Skeletal muscle satellite cell (primary cell): ENCODE measurements around the gene ESRRB.

Experiments used
- H3K27me3 ChIP-seq: 2 replicates; pipeline ENCODE4 v1.7.0; 2013; ENCODE audit warnings: low read length; ENCODE audit not compliant: control insufficient read depth, insufficient read depth
- H3K36me3 ChIP-seq: 2 replicates; pipeline ENCODE4 v1.7.0; 2013; ENCODE audit warnings: mild to moderate bottlenecking, control low read depth, low read length; ENCODE audit not compliant: insufficient read depth
- H3K4me1 ChIP-seq: 2 replicates; pipeline ENCODE4 v1.7.0; 2013; ENCODE audit warnings: low read length; ENCODE audit not compliant: control insufficient read depth, insufficient read depth
- H3K4me2 ChIP-seq: 2 replicates; pipeline ENCODE4 v1.7.0; 2013; ENCODE audit warnings: mild to moderate bottlenecking, low read length
- H3K4me3 ChIP-seq: 2 replicates; pipeline ENCODE4 v1.7.0; 2013; ENCODE audit warnings: low read length
- H3K9ac ChIP-seq: 2 replicates; pipeline ENCODE4 v1.7.0; 2013; ENCODE audit warnings: mild to moderate bottlenecking, low read depth, low read length, moderate library complexity
- H3K9me3 ChIP-seq: replicated peaks from 2 replicates; pipeline ENCODE4 v1.7.0; 2013; ENCODE audit warnings: mild to moderate bottlenecking, control low read depth, low read length

The ESRRB gene

DNA sequence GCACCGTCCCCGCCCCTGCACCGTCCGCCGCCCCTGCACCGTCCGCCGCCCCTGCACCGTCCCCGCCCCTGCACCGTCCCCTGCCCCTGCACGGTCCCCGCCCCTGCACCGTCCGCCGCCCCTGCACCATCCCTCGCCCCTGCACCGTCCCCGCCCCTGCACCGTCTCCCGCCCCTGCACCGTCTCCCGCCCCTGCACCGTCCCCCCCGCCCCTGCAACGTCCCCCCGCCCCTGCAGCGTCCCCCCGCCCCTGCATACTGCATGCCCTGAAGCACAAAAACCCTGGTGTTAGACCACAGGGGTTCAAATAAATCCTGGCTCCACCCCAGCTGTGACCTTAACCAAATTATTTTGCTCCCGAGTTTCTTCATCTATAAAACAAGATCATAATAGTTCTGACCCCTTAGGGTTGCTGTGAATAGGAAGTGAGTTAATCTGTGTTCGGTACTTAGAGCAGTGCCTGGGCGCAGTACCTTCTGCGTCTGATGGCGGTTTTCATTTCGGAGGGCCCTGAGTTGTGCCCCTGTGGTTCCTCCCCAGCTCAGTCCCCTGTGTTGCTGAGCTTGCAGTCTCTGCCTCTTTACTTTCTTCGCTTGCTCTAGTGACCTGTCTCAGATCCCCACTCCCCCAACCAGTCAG, 38.1 kb downstream of the ESRRB start:
- Histone ChIP-seq H3K9ac (no peak overlapping the region), H3K36me3 (no peaks in the 10 kb centered on the region), H3K4me2 (no peak overlapping the region), H3K9me3 (no peaks in the 10 kb centered on the region), H3K4me1 (no peaks in the 10 kb centered on the region), H3K27me3 (peaks cover 29% of the 10 kb centered on the region), H3K4me3 (no peak overlapping the region)

DNA sequence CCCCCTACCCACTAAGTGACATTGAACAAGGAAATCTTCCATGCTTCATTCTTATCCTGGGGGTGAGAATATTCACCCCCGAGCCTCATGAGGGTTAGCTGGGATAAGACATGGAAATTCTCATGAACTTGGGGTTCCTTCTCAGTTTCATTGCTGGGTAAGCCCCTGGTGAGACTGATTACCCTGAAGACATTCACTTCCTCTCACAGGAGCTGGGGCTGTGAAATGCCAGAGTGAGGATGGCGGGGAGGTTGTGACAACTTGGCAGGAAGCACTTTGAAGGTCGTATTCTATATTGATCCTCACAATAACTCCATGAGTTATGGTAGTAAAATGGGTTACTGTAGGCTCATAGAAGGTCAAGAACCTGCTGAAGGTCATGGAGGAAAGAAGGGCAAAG, 43.5 kb downstream of the ESRRB start:
- Histone ChIP-seq H3K4me1 (no peaks in the 10 kb centered on the region), H3K4me2 (no peak overlapping the region), H3K36me3 (no peaks in the 10 kb centered on the region), H3K27me3 (peaks cover 7% of the 10 kb centered on the region), H3K9me3 (no peaks in the 10 kb centered on the region), H3K9ac (no peak overlapping the region), H3K4me3 (no peak overlapping the region)

DNA sequence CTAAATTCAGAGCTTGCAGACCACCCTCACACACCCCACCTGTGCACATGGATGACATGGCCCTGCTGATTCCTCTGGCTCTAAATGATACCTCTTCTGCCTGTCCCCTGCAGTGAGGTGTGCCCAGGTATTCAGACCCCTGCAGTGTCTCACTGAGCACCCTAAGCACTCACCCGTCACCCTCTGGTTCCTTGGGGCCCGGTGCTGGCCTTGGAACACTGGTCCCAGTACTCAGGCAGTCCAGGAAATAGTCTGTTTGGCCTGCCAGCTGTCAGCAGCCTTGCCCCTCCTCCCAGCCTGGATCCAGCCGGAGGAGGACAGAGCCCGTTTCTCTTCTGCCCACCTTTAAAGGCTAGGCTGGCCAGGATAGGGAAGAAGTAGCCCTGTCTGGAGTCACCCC, 44.9 kb downstream of the ESRRB start:
- Histone ChIP-seq H3K4me2 (no peak overlapping the region), H3K4me1 (no peaks in the 10 kb centered on the region), H3K36me3 (no peaks in the 10 kb centered on the region), H3K4me3 (no peak overlapping the region), H3K9me3 (no peaks in the 10 kb centered on the region), H3K9ac (no peak overlapping the region), H3K27me3 (no peaks in the 10 kb centered on the region)

DNA sequence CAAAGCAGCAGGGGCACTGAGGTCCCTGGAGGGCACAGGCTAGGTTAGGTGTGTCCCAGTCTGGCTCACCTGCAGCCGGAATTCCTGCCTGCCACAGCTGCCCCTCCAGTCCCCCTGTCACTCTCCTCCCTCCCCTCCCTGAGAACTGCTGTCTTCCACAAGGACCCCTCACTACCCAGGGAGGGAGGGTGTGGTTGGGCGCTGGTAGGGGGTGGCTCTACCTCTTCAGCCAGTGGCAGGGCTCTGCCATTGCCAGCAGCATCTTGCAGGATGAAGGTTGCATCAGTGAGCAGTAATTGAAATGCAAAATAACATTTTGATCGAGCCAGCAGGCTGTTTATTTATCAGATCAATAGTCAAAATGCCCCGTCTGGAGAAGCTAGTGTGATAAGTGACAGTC, 45.7 kb downstream of the ESRRB start:
- Histone ChIP-seq H3K27me3 (no peaks in the 10 kb centered on the region), H3K4me1 (no peaks in the 10 kb centered on the region), H3K36me3 (no peaks in the 10 kb centered on the region), H3K9ac (no peak overlapping the region), H3K4me3 (no peak overlapping the region), H3K9me3 (no peaks in the 10 kb centered on the region), H3K4me2 (no peak overlapping the region)

DNA sequence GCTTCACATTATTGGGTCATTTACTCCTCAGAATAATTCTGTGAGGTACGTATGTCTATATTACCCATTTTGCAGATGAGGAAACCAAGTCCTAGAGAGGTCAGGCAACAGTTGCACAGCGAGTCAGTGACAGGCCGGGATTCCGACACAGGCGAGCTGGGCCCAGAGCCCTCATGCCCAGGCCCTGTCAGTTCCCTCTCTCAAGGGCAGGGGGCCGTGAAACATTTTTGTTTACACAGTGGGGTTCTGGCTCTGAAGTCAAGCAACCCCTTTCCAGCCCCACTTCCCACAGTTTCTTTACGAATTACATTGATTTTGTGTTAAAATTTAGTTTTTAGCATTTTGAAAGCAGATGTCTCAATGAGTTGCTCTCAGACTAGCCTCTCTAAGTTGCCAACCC, 46.7 kb downstream of the ESRRB start:
- Histone ChIP-seq H3K9ac (no peak overlapping the region), H3K36me3 (no peaks in the 10 kb centered on the region), H3K27me3 (no peaks in the 10 kb centered on the region), H3K4me2 (no peak overlapping the region), H3K4me1 (no peaks in the 10 kb centered on the region), H3K4me3 (no peak overlapping the region), H3K9me3 (no peaks in the 10 kb centered on the region)

DNA sequence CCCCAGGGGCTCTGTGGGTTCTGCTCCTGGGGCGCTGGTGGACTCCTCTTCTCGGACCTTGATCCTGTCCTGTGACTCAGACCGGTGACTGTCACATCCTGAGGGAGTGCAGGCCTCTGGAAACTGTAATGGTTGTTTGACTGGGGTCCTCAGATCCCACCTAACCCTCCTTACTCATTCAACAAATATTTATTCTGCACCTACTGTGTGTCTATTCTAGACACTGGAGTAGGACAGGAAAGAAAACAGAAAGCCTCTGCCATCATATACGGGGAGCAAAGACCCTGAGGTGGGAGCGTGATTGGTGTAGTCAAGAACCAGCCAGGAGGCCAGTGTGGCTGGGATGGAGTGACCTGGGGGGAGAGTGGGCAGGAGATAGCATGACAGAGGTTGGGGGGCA, 47.6 kb downstream of the ESRRB start:
- H3K4me2 ChIP-seq: no peak overlapping the region
- H3K9ac ChIP-seq: no peak overlapping the region
- no peaks in the 10 kb centered on the region for H3K36me3 ChIP-seq
- H3K9me3 ChIP-seq: no peaks in the 10 kb centered on the region
- no peaks in the 10 kb centered on the region for H3K27me3 ChIP-seq
- H3K4me3 ChIP-seq: no peak overlapping the region
- no peaks in the 10 kb centered on the region for H3K4me1 ChIP-seq

DNA sequence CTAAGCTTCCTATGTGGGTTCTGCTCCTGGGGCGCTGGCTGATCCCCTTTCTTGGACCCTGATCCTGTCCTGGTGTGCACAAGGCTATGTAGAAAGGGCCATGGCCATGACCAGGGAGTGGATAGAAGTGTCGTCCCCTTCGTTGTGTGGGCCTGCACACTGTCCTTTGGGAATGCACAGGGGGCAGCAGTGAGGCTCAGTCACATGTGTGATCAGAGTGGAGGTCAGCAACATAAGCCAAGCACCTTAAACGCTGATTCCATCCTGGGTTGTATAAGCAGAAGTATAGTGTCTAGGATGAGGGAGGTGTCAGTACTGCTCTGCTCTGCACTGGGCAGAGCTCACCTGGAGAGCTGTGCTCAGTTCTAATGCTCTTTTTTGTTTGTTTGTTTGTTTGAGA, 48.4 kb downstream of the ESRRB start:
- no peaks in the 10 kb centered on the region for H3K36me3 ChIP-seq
- H3K4me2 ChIP-seq: no peak overlapping the region
- no peaks in the 10 kb centered on the region for H3K9me3 ChIP-seq
- H3K9ac ChIP-seq: no peak overlapping the region
- no peaks in the 10 kb centered on the region for H3K4me1 ChIP-seq
- no peak overlapping the region for H3K4me3 ChIP-seq
- H3K27me3 ChIP-seq: no peaks in the 10 kb centered on the region

DNA sequence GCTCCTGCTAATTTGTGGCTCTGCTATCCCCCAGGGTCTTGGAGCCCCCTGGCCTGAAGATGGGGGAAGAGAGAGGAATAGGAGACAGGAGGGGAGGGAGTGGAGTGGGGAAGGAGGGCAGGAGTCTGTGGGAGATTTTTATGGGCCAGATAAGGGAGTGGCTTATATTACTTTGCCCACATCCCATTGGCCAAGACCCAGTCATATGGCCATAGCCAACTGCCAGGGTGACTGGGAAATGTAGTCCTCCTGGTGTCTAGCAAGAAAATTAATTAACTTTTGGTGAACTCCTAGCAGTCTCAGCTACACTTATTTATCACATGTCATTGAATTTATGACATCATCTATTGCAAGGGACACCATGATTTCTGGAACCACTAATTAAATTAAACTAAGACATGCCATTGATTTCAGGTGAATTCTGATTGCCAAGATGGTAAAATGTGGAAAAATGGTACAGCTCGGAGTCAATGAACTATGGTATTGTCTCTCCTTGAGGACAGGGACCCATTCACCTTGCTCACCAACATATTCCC, 50.3 kb downstream of the ESRRB start:
- H3K36me3 ChIP-seq: no peaks in the 10 kb centered on the region
- no peak overlapping the region for H3K9ac ChIP-seq
- H3K9me3 ChIP-seq: no peaks in the 10 kb centered on the region
- no peak overlapping the region for H3K4me2 ChIP-seq
- no peaks in the 10 kb centered on the region for H3K4me1 ChIP-seq
- H3K27me3 ChIP-seq: no peaks in the 10 kb centered on the region
- no peak overlapping the region for H3K4me3 ChIP-seq

DNA sequence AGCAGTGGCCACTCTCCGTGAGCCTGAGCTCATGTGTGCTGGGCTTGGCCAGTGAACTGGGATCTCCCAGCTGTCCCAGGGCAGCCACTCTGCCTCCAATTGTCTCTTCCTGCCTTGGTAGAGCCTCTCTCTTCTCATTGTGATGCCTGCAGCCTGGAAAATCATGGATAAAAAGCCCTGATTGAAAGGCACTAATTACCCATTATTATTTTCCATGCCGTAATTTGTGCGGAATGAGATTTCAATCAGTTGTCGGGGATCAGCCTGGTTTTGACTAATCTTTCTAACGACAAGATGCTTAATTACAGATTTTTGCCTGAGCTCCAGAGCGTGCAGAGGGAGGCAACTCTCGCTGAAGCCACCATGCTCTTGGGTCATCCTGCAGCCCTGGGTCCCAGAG, 52.7 kb downstream of the ESRRB start:
- Histone ChIP-seq H3K4me3 (no peak overlapping the region), H3K9ac (no peak overlapping the region), H3K4me2 (no peak overlapping the region), H3K4me1 (no peaks in the 10 kb centered on the region), H3K27me3 (peaks cover 9% of the 10 kb centered on the region), H3K9me3 (no peaks in the 10 kb centered on the region), H3K36me3 (no peaks in the 10 kb centered on the region)

DNA sequence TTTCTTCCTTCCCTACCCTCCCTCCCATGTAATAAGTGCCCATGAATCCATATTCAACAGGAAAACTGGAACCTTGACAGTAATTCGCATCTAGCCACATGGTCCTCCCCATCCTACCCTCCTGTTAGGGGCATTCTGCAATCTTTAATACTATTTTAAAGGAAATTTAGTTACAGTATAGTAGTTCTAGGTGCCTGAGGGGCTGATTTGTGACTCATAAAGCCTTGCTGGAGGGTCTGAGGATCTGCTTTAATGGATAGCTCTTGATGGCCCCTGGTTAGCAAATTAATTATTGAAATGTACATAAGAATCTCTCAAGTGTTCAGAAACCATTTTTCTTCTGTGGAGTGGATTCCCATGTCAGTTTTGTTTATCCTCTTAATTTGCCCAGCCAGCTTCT, 54.1 kb downstream of the ESRRB start:
- no peaks in the 10 kb centered on the region for H3K9me3 ChIP-seq
- H3K4me1 ChIP-seq: no peaks in the 10 kb centered on the region
- H3K27me3 ChIP-seq: peaks cover 10% of the 10 kb centered on the region
- no peaks in the 10 kb centered on the region for H3K36me3 ChIP-seq
- H3K4me2 ChIP-seq: no peak overlapping the region
- no peak overlapping the region for H3K9ac ChIP-seq
- no peak overlapping the region for H3K4me3 ChIP-seq

DNA sequence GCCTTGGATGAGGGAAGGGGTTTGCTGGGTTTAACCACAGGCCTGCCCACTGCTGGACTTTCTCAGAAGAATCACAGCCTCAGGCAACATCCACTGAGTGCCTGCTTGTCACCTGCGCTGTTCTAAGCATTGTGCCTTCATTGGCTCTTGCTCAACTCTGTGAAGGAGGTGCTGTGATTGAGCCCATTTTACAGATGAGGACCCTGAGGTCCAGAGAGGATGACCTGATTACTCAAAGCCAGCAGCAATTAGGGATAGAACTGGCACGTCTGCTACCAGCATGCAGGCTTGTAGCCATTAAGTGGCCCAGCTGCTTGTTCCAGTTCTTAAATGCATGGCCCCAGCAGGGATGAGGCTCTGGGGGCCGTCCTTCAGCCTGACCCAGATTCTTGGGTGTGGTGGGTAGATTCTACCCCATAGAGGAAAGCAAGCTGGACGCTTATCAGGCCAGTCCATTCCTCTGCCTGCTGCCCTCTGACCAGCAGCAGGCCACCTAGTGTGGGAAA, 54.6 kb downstream of the ESRRB start:
- H3K9me3 ChIP-seq: no peaks in the 10 kb centered on the region
- H3K4me2 ChIP-seq: no peak overlapping the region
- no peaks in the 10 kb centered on the region for H3K4me1 ChIP-seq
- no peak overlapping the region for H3K4me3 ChIP-seq
- no peak overlapping the region for H3K9ac ChIP-seq
- no peaks in the 10 kb centered on the region for H3K36me3 ChIP-seq
- H3K27me3 ChIP-seq: peaks cover 10% of the 10 kb centered on the region

DNA sequence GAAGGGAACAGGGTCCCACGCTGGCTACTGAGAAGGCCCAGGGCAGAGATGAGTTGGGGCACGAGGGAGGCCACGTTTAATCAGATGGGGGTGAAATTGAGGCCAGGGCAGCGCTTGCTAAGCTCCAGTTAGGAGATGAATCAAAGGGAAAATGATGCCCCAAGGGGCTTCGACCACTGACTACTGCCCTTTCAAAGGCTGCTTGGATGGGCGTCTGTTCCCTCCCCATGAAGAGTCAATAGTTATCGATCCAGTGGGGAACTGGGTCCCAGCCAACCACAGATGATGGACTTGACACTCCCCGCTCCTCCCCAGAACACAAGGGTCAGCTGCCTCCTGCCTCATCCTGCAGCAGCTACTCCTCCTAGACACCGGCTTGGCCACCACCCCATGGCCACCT, 55.6 kb downstream of the ESRRB start:
- Histone ChIP-seq H3K9ac (no peak overlapping the region), H3K27me3 (peaks cover 10% of the 10 kb centered on the region), H3K4me2 (no peak overlapping the region), H3K4me3 (no peak overlapping the region), H3K4me1 (no peaks in the 10 kb centered on the region), H3K36me3 (no peaks in the 10 kb centered on the region), H3K9me3 (no peaks in the 10 kb centered on the region)
